K562 (cell line): Measurements from ENCODE around the gene MYO7A. TPM values are rescaled to one million over a fixed set of nuclear protein-coding genes. Genes with fewer than 3 reads are reported as not detected.

ENCODE experiments used
- FOSL1 ChIP-seq: fragments of 200-800 bp; sonication (Bioruptor generic); conservative IDR thresholded peaks from 2 replicates; pipeline ENCODE4 v1.6.1; 2016; ENCODE audit warnings: missing genetic modification characterization, missing compliant biosample characterization
- IFI16 ChIP-seq: fragments of 250-450 bp; sonication (Bioruptor Pico); IDR thresholded peaks from 2 replicates; pipeline ENCODE4 v2.1.2; 2022; ENCODE audit warnings: mild to moderate bottlenecking, inconsistent platforms
- JUND ChIP-seq, 2 experiments: IDR thresholded peaks; 2 replicates in 1 of 2; 3 replicates in 1 of 2; pipeline ENCODE4 v1.6.1; 2011; ENCODE audit warnings: borderline replicate concordance in 2 of 2, low read depth in 2 of 2, low read length in 2 of 2, improper control_type of control experiment in 1 of 2, missing biosample characterization in 1 of 2, missing genetic modification characterization in 1 of 2, missing genetic modification reagents in 1 of 2
- KAT8 ChIP-seq: fragments of 450-650 bp; IDR thresholded peaks from 2 replicates; pipeline ENCODE4 v1.6.1; 2016; ENCODE audit warnings: low read depth, mild to moderate bottlenecking
- MYBL2 ChIP-seq, 2 experiments: fragments of 450-650 bp in 1 of 2; sonication (generic) in 1 of 2; formaldehyde crosslinking in 1 of 2; IDR thresholded peaks; 2 replicates each; pipeline versions ENCODE4 v1.6.1 to v1.8.1; 2017 to 2022; ENCODE audit warnings: borderline replicate concordance in 1 of 2, inconsistent platforms in 1 of 2, low read depth in 1 of 2, mild to moderate bottlenecking in 1 of 2, missing genetic modification reagents in 1 of 2, moderate library complexity in 1 of 2
- NFRKB ChIP-seq: fragments of 450-650 bp; IDR thresholded peaks from 2 replicates; pipeline ENCODE4 v1.6.1; 2016; ENCODE audit warnings: low read depth
- RBM39 ChIP-seq: fragments of 200-400 bp; formaldehyde crosslinking; optimal IDR thresholded peaks from 2 replicates; pipeline ENCODE3; 2018; ENCODE audit warnings: low read depth, low read length
- REST ChIP-seq, 2 experiments: fragments of 450-650 bp; formaldehyde crosslinking in 1 of 2; IDR thresholded peaks; 2 replicates each; pipeline versions ENCODE4 v1.4.0 to v1.6.1; 2014 to 2020; ENCODE audit warnings: mild to moderate bottlenecking in 2 of 2, borderline replicate concordance in 1 of 2, low read depth in 1 of 2
- STAT5B ChIP-seq: fragments of 250-450 bp; sonication (Bioruptor Pico); IDR thresholded peaks from 2 replicates; pipeline ENCODE4 v1.8.0; 2021; ENCODE audit warnings: mild to moderate bottlenecking, inconsistent platforms
- TAF7 ChIP-seq: fragments of 450-650 bp; IDR thresholded peaks from 2 replicates; pipeline ENCODE4 v1.6.1; 2016; ENCODE audit warnings: missing genetic modification characterization, missing compliant biosample characterization
- THRB ChIP-seq: fragments of 450-650 bp; formaldehyde crosslinking; conservative IDR thresholded peaks from 2 replicates; pipeline ENCODE4 v1.4.0; 2022; ENCODE audit warnings: mild to moderate bottlenecking, missing genetic modification characterization
- ZBTB7A ChIP-seq: IDR thresholded peaks from 2 replicates; pipeline ENCODE4 v1.6.1; 2011; ENCODE audit warnings: low read depth, mild to moderate bottlenecking, low read length, moderate library complexity, borderline replicate concordance; ENCODE audit not compliant: control insufficient read depth
- ZNF518B ChIP-seq: fragments of 250-450 bp; sonication (Bioruptor Pico); IDR thresholded peaks from 2 replicates; pipeline ENCODE4 v1.5.0; 2021; ENCODE audit warnings: mild to moderate bottlenecking, moderate library complexity
- ZNF707 ChIP-seq: fragments of 250-450 bp; sonication (Bioruptor Pico); conservative IDR thresholded peaks from 2 replicates; pipeline ENCODE4 v1.8.0; 2022; ENCODE audit warnings: inconsistent platforms, mild to moderate bottlenecking, moderate library complexity
- polyA plus RNA-seq, 8 experiments: library from polyadenylated mRNA; depleted of rRNA in 4 of 8; stranded (reverse) in 5 of 8; unstranded in 3 of 8; fragments of >200 nt; fragmentation: Nextera tagmentation in 2 of 8; fragmentation: Illumina TruSeq in 1 of 8; extraction: Ambion mirVana in 2 of 8; extraction: Trizol in 1 of 8; gene quantifications; 2 replicates each; pipeline versions ENCODE4 v1.2.1 to v1.2.3, GENCODE V29; 2011 to 2014; ENCODE audit warnings: inconsistent platforms in 1 of 8, missing spikeins in 1 of 8
- total RNA-seq, 7 experiments: library from RNA; depleted of rRNA in 6 of 7; stranded (reverse); fragments of >200 nt in 6 of 7; fragmentation: Illumina TruSeq in 2 of 7; extraction: Trizol in 2 of 7; gene quantifications; 2 replicates each; pipeline versions ENCODE4 v1.2.1 to v1.2.3, GENCODE V29; 2011 to 2021; ENCODE audit warnings: low replicate concordance in 1 of 7

MYO7A gene
- total and polyA plus RNA-seq, 9 of the 15 experiments (the other 6 are each of a cell fraction or from before 2014, with no cell fraction given), result 0.01 to 0.11 (median 0.07) TPM; not detected in 1

- TF ChIP-seq JUND (IDR thresholded peaks at IDR 0.05; ENCODE audit: borderline replicate concordance, low read depth, low read length) (0 out of 2 replicates have a peak, but pooled peaks have one; percentile 1), JUND (tag; IDR thresholded peaks at IDR 0.05; ENCODE audit: borderline replicate concordance, low read depth, low read length) (no peak), FOSL1 (tag) (0 out of 2 replicates have a peak, but pooled peaks have one; percentile 18), ZNF707 (no peak), KAT8 (no peak), REST (IDR thresholded peaks at IDR 0.05; ENCODE audit: borderline replicate concordance) (peak; percentile 44), REST (CRISPR knock-in tag; IDR thresholded peaks at IDR 0.05; ENCODE audit: low read depth) (no peak), MYBL2 (IDR thresholded peaks at IDR 0.05; ENCODE audit: low read depth) (no peak), MYBL2 (CRISPR knock-in tag; IDR thresholded peaks at IDR 0.05; ENCODE audit: borderline replicate concordance) (no peak), NFRKB (no peak), ZNF518B (no peak), ZBTB7A (no peak), STAT5B (no peak), THRB (CRISPR knock-in tag) (no peak), RBM39 (no peak), IFI16 (CRISPR knock-in tag) (no peak), TAF7 (tag) (no peak)
These were observed 70.4 kb downstream of the MYO7A start (continued) for GRCh38 chr11:77198440-77198849.
